ENCODE measurements around the gene HHLA2. TPM values are rescaled to one million over a fixed set of nuclear protein-coding genes. Genes with fewer than 3 reads are reported as not detected.

Gene HHLA2
- total RNA-seq, 1 donor from 2014 or later: 0.26 TPM

DNA sequence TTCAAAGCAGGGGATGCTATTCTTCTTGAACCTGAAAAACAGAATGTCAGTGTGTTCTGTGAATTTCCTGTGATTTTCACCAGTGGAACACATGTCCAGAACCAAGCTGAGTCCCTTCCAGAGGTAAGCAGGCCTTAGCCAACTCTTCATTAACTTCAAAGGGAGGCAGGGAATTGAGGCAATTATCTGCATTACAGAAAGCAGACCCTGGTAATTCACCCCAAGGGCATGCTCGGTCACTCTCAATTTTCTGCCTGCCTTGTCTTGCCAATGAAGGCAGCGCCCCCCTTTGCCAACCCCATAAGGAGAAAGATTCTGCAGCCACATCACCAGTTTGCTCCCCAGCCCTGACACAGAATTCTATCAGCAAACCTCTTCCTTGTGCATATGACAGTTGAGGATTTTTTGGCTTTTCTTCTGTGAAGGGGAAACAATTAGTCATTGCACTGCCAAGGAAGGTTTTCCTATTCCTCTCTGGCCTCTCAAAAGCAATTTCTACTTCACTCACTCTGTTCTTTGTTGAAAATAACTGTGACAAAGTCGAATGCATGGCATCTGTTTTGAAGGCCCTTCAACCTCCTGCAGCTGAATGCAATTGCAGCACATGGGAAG, 85.3 kb downstream of the HHLA2 start:
- intact Hi-C loops (cut with DNase I): no loop called here
- Histone ChIP-seq H3K9me3 (no peaks in the 10 kb centered on the region), H3K27ac (no peak overlapping the region), H3K4me3 (no peak overlapping the region), H3K4me1 (no peaks in the 10 kb centered on the region), H3K27me3 (no peaks in the 10 kb centered on the region), H3K36me3 (no peaks in the 10 kb centered on the region)
- ATAC-seq (no peak), DNase-seq (no peak)
- no peak for TF ChIP-seq CTCF (IDR thresholded peaks at IDR 0.05)

DNA sequence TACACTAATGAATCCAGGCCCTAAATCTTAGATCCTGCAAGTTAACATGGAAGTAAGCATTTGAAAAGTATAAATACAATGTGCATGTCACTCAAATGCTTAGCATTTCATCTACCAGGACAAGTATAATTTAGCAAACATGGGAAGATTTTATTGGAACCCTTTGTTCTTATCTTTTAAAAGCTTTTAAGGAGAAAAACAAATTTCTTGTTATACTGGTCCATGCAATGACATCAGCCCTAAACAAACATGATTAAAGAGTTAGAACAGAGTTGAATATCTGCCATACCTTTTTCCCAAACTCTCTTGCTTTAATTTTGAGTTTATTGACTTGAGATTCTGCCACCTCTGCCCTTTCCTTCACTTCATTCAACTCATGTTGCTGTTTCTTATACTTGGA, 87.0 kb downstream of the HHLA2 start:
- no peaks in the 10 kb centered on the region for H3K36me3 ChIP-seq
- ATAC-seq: no peak
- TF ChIP-seq CTCF (IDR thresholded peaks at IDR 0.05): no peak

DNA sequence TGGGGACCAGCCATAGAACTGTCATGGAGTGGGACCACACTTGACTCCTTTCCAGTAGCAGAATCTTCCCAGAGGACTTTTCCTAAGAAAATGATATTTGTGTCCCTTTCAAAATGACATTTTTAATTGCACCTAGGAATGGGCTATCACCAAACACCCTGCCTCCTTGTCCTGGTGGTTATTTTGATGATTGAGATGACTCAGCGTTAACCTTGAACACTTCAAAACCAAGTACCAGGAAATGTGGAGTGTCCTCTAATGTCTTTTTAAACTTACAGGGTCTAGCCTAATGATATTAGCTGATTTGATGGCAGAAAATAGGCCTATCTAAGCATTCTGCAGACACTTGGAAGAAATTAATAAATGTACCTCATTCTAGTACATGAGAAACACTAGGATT, 90.7 kb downstream of the HHLA2 start:
- intact Hi-C loops (cut with DNase I): no loop called here
- no peaks in the 10 kb centered on the region for H3K36me3 ChIP-seq
- H3K9me3 ChIP-seq: no peaks in the 10 kb centered on the region
- no peak for ATAC-seq
- TF ChIP-seq CTCF (IDR thresholded peaks at IDR 0.05): no peak
- DNase-seq: no peak
- H3K4me3 ChIP-seq: no peak overlapping the region
- no peaks in the 10 kb centered on the region for H3K4me1 ChIP-seq
- no peak overlapping the region for H3K27ac ChIP-seq
- no peaks in the 10 kb centered on the region for H3K27me3 ChIP-seq

More for the DNA sequence above, 87.0 kb downstream of the HHLA2 start:
- Histone ChIP-seq H3K4me1 (no peaks in the 10 kb centered on the region), H3K27me3 (no peaks in the 10 kb centered on the region), H3K9me3 (no peaks in the 10 kb centered on the region), H3K27ac (no peak overlapping the region), H3K4me3 (no peak overlapping the region)
- intact Hi-C loops (cut with DNase I): no loop called here
- no peak for DNase-seq

GRCh38 chr3:108388136-108389132, 92.1 kb downstream of the HHLA2 start:
- no peak for ATAC-seq
- intact Hi-C loops (cut with DNase I): no loop called here
- no peak overlapping the region for H3K4me3 ChIP-seq
- DNase-seq: no peak
- no peaks in the 10 kb centered on the region for H3K36me3 ChIP-seq
- H3K27me3 ChIP-seq: no peaks in the 10 kb centered on the region
- no peak for TF ChIP-seq CTCF (IDR thresholded peaks at IDR 0.05)
- H3K9me3 ChIP-seq: no peaks in the 10 kb centered on the region
- no peak overlapping the region for H3K27ac ChIP-seq
- H3K4me1 ChIP-seq: no peaks in the 10 kb centered on the region

DNA sequence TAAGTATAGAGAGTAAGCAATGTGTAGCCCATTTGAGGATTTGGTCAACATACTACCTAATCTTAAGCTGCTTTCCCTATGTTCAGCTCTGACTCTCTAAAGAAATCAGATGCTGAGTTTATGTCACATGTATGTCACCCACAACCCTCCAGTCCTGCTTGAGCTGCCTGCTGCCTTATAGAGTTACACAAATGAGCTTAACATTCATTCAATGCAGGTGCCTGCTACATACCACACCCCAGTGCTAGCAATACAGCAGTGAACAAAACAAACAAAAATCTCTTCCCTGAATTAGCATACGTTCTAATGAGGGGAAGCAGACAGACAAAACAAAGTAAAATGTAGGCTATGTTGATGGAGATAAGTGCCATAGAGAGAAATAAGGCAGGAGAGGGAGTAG, 93.0 kb downstream of the HHLA2 start:
- intact Hi-C loops (cut with DNase I): no loop called here
- no peak overlapping the region for H3K4me3 ChIP-seq
- DNase-seq (no peak), ATAC-seq (no peak)
- no peaks in the 10 kb centered on the region for H3K9me3 ChIP-seq
- no peaks in the 10 kb centered on the region for H3K36me3 ChIP-seq
- H3K27me3 ChIP-seq: no peaks in the 10 kb centered on the region
- no peak for TF ChIP-seq CTCF (IDR thresholded peaks at IDR 0.05)
- no peaks in the 10 kb centered on the region for H3K4me1 ChIP-seq
- H3K27ac ChIP-seq: no peak overlapping the region
